Superior temporal gyrus (tissue), 1 donor: ENCODE measurements around the gene CNTNAP2.

Experiments used
- DNase-seq: peaks from one replicate; pipeline ENCODE4 v3.0.0-alpha.2; 2016; ENCODE audit errors: extremely low spot score

The CNTNAP2 gene

GRCh38 chr7:147013825-147014224 lies 897.2 kb downstream of the CNTNAP2 start:
- DNase-seq: no peak

- no peak for DNase-seq
These were observed 897.8 kb downstream of the CNTNAP2 start for GRCh38 chr7:147014286-147014955.

DNA sequence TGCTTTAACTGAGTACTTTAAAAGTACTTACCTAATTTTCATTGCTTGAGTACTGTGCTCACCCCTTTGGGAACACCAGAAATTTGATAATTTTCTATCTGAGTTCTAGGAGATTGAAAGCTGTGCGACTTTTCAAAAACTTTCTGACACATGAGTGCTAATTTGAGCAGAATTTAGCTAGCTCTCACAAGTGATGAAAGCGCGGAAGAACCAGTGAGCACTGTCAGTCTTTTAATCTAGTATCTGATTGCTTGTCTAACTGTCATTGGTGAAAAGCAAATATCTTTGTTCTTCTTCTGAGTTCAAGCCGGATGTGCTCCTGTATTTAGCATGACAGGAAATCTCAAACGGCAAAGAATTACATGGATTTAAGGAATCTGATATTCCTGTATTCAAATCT lies 899.4 kb downstream of the CNTNAP2 start:
- no peak for DNase-seq

GRCh38 chr7:147022056-147022455 lies 905.5 kb downstream of the CNTNAP2 start:
- DNase-seq: no peak

GRCh38 chr7:147023440-147023839 lies 906.8 kb downstream of the CNTNAP2 start:
- DNase-seq: no peak

GRCh38 chr7:147029953-147030352 lies 913.4 kb downstream of the CNTNAP2 start:
- DNase-seq: no peak

DNA sequence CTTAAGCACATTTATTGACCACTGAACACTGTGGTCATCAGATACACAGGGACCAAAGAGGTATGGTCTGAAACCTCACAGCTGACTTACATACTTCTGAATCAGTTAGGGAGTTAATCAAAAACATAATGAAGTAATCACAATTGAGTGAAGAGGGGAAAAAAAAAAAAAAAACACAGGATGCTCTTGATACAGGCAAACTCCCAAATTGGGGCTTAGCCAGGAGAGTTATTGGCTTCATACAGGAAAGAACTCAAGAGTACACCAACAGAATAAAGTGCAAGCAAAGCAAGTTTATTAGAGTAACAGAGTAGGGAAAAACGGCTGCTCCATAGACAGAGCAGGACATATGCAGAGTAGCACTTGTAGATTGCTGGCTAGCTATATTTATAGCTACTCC lies 917.0 kb downstream of the CNTNAP2 start:
- no peak for DNase-seq

DNA sequence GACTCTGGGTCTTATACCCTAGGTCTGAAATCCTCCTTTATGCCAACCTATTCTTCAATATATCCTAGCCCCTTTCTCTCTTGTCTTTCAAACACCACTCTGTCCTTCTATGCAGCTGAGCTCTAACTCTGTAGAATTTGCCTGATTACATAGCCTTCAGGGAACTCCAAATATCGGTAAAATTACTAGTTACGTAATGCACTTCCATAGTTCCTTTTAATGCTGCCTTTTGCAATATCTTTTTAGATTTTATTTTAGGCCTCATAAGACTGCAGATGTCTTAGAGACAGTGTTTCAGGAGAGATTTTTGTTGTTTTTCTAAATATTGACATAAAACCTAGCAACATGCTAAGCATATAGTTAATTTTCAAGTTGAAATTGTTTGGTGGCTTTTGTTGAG lies 924.8 kb downstream of the CNTNAP2 start:
- DNase-seq: no peak

DNA sequence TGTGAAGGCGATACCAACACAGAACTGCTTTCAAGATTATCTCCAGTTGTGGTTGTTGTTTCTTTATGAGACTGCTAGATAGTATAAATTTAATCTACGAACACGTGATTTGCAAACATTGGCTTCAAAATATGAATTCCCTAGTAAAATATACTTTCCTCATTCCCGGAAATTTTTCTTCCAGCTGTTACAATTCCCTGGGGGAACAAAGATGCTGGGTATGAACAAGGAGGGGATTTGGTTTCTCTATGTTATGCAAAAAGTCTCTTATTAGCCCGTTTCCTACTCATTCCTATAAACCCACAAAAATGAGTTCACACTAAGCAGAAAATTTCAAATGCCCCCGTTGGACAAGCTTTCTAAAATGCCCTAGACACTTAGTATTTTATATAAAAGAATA lies 928.3 kb downstream of the CNTNAP2 start:
- no peak for DNase-seq

DNA sequence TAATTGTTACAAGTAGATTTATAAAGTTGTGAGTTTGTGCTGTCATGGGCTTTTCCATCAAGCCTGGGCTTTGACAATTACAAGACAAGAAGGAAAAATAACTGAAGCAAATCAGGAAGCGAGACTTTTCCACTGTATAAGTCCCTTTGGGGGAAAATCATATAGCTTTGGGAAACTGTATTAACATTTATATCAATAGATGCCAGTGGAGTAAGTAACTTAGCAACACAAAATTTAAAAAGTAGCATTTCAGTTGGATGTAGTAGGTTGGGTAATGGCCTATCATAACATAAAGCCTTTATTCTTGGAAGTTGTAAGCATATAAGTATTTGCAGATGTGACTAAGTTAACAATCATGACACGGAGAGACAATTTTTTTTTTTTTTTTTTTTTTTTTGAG lies 931.1 kb downstream of the CNTNAP2 start:
- DNase-seq: no peak

DNA sequence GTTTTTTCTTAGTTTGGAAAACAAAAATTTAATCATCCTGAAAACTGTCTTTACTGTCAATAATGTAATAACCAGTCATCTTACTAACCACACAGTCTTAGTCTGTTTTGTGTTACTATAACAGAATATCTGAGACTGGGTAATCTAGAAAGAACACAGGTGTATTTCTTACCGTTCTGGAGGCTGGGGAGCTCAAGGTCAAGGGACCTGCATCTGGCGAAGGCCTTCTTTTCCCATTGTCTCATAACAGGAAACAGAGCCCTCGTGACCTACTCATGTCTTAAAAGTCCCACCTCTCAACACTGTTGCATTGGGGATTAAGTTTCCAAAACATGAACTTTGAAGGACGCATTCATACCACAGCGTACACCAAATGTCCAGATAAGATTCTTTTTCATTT lies 932.3 kb downstream of the CNTNAP2 start:
- no peak for DNase-seq

- no peak for DNase-seq
These were observed 936.2 kb downstream of the CNTNAP2 start for GRCh38 chr7:147052818-147053217.

- DNase-seq: no peak
These were observed 937.1 kb downstream of the CNTNAP2 start for GRCh38 chr7:147053746-147054145.

DNA sequence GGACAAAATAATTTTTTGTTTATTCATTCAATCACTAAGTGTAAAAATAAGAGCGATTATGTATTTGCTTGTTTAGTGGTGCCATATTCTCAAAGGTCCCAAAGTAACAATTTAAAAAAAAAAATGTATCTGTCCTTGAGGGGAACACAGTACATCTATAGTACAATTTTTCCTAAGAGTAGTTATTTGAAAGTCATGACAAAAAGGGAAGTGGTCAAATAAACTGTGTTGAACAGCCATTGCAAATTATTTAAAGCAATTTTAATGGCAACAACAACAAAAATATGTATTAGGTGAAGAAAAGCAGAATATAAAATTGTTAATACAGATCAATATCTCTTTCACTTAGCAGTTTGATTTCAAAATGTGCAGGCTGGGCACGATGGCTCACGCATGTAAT lies 943.5 kb downstream of the CNTNAP2 start:
- DNase-seq: no peak

DNA sequence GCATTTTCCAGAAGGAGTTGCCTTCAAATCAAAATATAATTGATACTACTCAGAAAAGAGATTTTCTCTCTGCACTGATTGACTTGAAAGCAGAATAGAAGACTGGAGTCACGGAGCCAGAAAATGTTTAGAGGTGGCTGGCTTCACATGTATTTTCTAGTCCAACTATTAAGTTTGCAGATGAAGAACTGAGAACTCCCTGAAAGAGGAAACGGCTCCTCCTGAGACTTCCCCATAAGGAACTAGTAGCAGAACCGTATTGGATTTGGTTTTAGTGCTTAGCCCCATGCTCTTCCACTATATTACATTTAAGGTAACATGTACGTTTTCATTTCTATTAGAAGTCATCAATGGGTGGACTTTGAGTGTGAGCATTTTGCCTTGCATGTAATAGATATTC lies 946.3 kb downstream of the CNTNAP2 start:
- DNase-seq: no peak

DNA sequence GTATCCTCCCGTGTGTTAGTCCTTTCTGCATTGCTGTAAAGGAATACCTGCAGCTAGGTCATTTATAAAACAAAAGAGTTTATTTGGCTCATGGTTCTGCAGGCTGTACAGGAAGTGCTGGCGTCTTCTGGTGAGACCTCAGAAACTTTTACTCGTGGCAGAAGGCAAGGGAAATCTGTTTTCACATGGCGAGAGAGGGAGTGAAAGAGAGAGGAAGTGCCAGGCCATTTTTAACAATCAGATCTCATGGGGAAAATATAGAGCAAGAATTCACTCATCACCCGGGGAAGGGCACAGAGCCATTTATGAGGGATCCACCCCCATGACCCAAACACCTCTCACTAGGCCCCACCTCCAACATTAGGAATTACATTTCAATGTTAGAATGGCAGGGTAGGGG lies 952.2 kb downstream of the CNTNAP2 start:
- DNase-seq: no peak

DNA sequence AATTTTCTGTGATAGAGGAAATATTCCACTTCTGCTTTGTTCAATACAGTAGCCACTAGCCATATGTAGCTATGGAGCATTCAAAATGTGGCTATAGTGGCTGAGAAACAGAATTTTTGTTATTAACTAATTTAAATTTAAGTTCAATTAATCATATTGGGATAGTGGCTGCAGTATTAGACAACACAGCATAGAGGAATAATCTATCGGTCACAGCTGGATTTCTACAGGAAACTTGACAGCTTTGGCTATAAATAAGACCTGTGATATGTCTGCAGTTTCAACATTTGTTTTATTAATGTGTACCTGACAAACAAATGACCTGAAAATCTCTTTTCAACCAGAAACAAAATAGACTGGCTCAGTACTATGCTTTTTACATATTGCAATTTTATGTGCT lies 953.2 kb downstream of the CNTNAP2 start:
- DNase-seq: no peak

GRCh38 chr7:147070886-147071285 lies 954.3 kb downstream of the CNTNAP2 start:
- no peak for DNase-seq

DNA sequence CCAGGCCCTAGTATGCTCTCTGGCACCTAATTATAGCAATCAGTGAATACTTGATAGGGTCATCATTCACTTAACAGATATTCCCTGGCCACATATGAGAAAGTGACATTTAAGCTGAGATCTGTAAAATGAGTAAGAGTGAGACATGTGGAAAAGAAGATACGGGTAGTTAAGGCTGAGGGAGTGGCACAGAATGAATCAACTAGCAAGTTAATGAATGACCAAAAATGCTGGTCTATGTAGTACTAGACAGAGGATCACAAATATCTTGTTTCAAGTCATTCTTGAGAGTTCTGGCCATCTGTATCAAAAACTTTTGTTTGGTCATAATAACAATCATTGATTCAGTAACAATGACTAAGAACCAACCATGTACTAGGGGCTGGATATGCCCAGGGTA lies 954.9 kb downstream of the CNTNAP2 start:
- DNase-seq: no peak

DNA sequence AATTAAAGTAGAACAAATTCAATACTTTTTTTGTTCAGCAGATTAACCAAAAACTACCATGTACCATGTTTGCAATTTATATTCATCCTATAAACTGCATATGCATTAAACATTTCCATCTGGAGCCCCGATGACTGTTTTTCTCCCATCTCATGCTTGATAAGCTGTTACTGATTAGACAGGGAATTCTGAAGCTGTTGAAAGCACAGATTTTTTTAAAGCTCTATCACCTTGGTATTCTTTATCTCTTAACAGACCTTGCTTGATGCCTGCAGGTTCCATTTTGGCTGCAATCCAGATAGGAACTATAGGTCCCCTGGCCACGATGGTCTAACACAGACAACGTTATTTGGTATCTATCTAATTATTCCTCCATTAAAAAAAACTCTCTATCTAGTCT lies 961.7 kb downstream of the CNTNAP2 start:
- no peak for DNase-seq

GRCh38 chr7:147079083-147079482 lies 962.5 kb downstream of the CNTNAP2 start:
- no peak for DNase-seq

- no peak for DNase-seq
These were observed 963.4 kb downstream of the CNTNAP2 start for GRCh38 chr7:147079921-147080420.

DNA sequence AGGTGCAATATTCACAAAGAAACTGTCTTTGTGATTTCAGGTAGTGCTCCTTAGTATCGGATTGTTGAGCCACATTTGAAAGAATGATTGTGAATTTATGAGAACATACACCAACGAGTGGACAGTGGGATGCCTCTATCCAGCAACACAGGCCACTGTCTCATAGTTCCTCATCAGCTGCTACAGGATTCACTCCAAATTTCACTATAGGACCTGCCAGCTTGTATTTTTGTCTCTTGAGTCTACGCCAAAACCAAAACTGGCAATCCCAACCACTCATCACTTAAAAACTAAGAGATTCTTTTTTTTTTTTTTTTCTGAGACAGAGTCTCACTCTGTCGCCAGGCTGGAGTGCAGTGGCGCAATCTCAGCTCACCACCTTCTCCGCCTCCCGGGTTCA lies 964.5 kb downstream of the CNTNAP2 start:
- peak; percentile 56 for DNase-seq

GRCh38 chr7:147089051-147089461 lies 972.5 kb downstream of the CNTNAP2 start:
- peak; percentile 60 for DNase-seq
